Coronary artery (tissue), 2 donors: Measurements from ENCODE around the gene DCPS.
A peak's percentile ranks its signal among the peaks of the same experiment; 100 is the strongest.

Experiments used
- DNase-seq: peaks from one replicate; pipeline ENCODE4 v3.0.0-alpha.2; 2017; ENCODE audit warnings: low spot score
- H3K27ac ChIP-seq, 2 donors: fragments of 200-600 bp; sonication (generic); one replicate each; pipeline ENCODE4 v1.5.1; 2016 to 2019
- H3K4me3 ChIP-seq: fragments of 200-600 bp; sonication (generic); 2 replicates; pipeline ENCODE4 v1.5.1; 2016; ENCODE audit warnings: mild to moderate bottlenecking, moderate library complexity
- CTCF ChIP-seq: fragments of 200-600 bp; sonication (generic); IDR thresholded peaks from one replicate; pipeline ENCODE4 v1.5.1; 2019; ENCODE audit warnings: antibody characterized with exemption

DCPS gene

GRCh38 chr11:126263489-126263888 is 40.4 kb upstream of the DCPS start:
- no peak overlapping the region for H3K27ac ChIP-seq
- H3K4me3 ChIP-seq: no peak overlapping the region
- no peak for DNase-seq
- TF ChIP-seq CTCF: no peak

- Histone ChIP-seq H3K27ac (no peak overlapping the region), H3K4me3 (no peak overlapping the region)
- TF ChIP-seq CTCF: no peak
- no peak for DNase-seq
Measured at GRCh38 chr11:126265811-126266210, 38.0 kb upstream of the DCPS start.

- Histone ChIP-seq H3K27ac (peak overlapping the region; percentile 68 to 90), H3K4me3 (peak overlapping the region; percentile 82)
- no peak for TF ChIP-seq CTCF
- no peak for DNase-seq
Measured at GRCh38 chr11:126267650-126268049, 36.2 kb upstream of the DCPS start.

- Histone ChIP-seq H3K4me3 (peak overlapping the region; percentile 82), H3K27ac (peak overlapping the region; percentile 68 to 90)
- DNase-seq: no peak
- no peak for TF ChIP-seq CTCF
Measured at GRCh38 chr11:126268361-126268707, 35.5 kb upstream of the DCPS start.

- TF ChIP-seq CTCF: no peak
- peak within 1 kb of the TSS; percentile 68 to 90 for H3K27ac ChIP-seq
- peak; percentile 100 for DNase-seq
- H3K4me3 ChIP-seq: peak within 1 kb of the TSS; percentile 82
Measured at GRCh38 chr11:126268708-126269579, 34.9 kb upstream of the DCPS start, which contains the start of the genes FOXRED1 and SRPRA. TSS of gene FOXRED1 (plus strand) at chr11:126269154. CDS start at chr11:126269207, 53 bp downstream. TSS of gene SRPRA (minus strand) at chr11:126268895. CDS start at chr11:126268804, 91 bp downstream.

- DNase-seq: no peak
Measured at GRCh38 chr11:126277322-126277721, 26.5 kb upstream of the DCPS start.

More at GRCh38 chr11:126277322-126277721, 26.5 kb upstream of the DCPS start:
- no peak overlapping the region for H3K27ac ChIP-seq
- no peak for TF ChIP-seq CTCF
- no peak overlapping the region for H3K4me3 ChIP-seq
